HCT116 (cell line): ENCODE results near the gene HLA-E. TPM values are rescaled to one million over a fixed set of nuclear protein-coding genes. Genes with fewer than 3 reads are reported as not detected.

Experiments
- ATAC-seq: fragments of 200-7000 bp; cut with Tn5 transposase; 2 replicates; pipeline ENCODE4 v1.9.1; 2020; ENCODE audit warnings: mild to moderate bottlenecking, moderate library complexity
- BruUV-seq: library from RNA; stranded (reverse); fragments of 400-500 nt; replicated peaks from 2 replicates; lab custom pipeline; 2021; lab: Mats Ljungman, UMichigan
- CTCF ChIA-PET: fragments of 300-600 bp; sonication (Branson Sonifier 250); formaldehyde crosslinking; loops from one replicate; lab custom pipeline; 2021; ENCODE audit warnings: antibody characterized with exemption; lab: Charles Lee
- POLR2A ChIA-PET: fragments of 300-600, 350-600 bp; sonication (Branson Sonifier 250); formaldehyde crosslinking; loops from one replicate; lab custom pipeline; 2021; ENCODE audit warnings: antibody characterized with exemption; lab: Charles Lee
- RAD21 ChIA-PET, 2 experiments: fragments of 300-600 bp; sonication (Branson Sonifier 250); formaldehyde crosslinking; loops; one replicate each; lab custom pipeline; 2023; ENCODE audit warnings: low total read pairs in 2 of 2; ENCODE audit not compliant: uncharacterized antibody in 2 of 2, unreplicated experiment in 2 of 2, low non-redundant PET in 1 of 2; lab: Charles Lee
- DNase-seq: peaks from one replicate; pipeline ENCODE4 v3.0.0-alpha.2; 2010; ENCODE audit warnings: low read depth, low spot score
- H2AFZ ChIP-seq: fragments of 200-600 bp; shearing (Covaris generic), sonication (generic); 2 replicates; pipeline ENCODE4 v1.6.1; 2017; ENCODE audit warnings: low read depth, mixed run types, mixed read lengths, antibody characterized with exemption, low read length; ENCODE audit not compliant: poor library complexity, severe bottlenecking
- H3K27ac ChIP-seq: 2 replicates; pipeline ENCODE4 v1.5.1; 2012; ENCODE audit warnings: low read depth, low read length
- H3K27me3 ChIP-seq: fragments of 200-600 bp; sonication (generic); 2 replicates; pipeline ENCODE4 v1.6.1; 2016; ENCODE audit warnings: mixed run types, low read length, mixed read lengths; ENCODE audit not compliant: insufficient read depth
- H3K36me3 ChIP-seq, 2 experiments: fragments of 200-500 bp in 1 of 2; fragments of 200-600 bp in 1 of 2; sonication (Bioruptor generic) in 1 of 2; sonication (generic) in 1 of 2; 2 replicates each; pipeline versions ENCODE4 v1.5.1 to v1.6.1; 2014 to 2016; ENCODE audit warnings: low read length in 2 of 2, inconsistent platforms in 1 of 2, mixed read lengths in 1 of 2, mixed run types in 1 of 2; ENCODE audit not compliant: insufficient read depth in 2 of 2, control insufficient read depth in 1 of 2
- H3K4me1 ChIP-seq, 2 experiments: fragments of 200-600 bp in 1 of 2; sonication (generic) in 1 of 2; 2 replicates each; pipeline versions ENCODE4 v1.5.1 to v1.6.1; 2012 to 2017; ENCODE audit warnings: low read length in 2 of 2, inconsistent platforms in 1 of 2, mild to moderate bottlenecking in 1 of 2, mixed read lengths in 1 of 2, mixed run types in 1 of 2, moderate library complexity in 1 of 2; ENCODE audit not compliant: insufficient read depth in 2 of 2, control insufficient read depth in 1 of 2
- H3K4me2 ChIP-seq: fragments of 200-600 bp; sonication (generic); 2 replicates; pipeline ENCODE4 v1.6.1; 2017; ENCODE audit warnings: mixed run types, low read length, mixed read lengths
- H3K4me3 ChIP-seq, 2 experiments: fragments of 200-600 bp in 1 of 2; sonication (generic) in 1 of 2; replicated peaks in 1 of 2; 2 replicates each; pipeline ENCODE4 v1.5.1; 2011 to 2016; ENCODE audit warnings: low read length in 2 of 2, control low read depth in 1 of 2, low read depth in 1 of 2, mild to moderate bottlenecking in 1 of 2, mixed read lengths in 1 of 2, mixed run types in 1 of 2
- H3K79me2 ChIP-seq: fragments of 200-600 bp; sonication (generic); 2 replicates; pipeline ENCODE4 v1.6.1; 2017; ENCODE audit warnings: mild to moderate bottlenecking, mixed run types, low read length, moderate library complexity, mixed read lengths; ENCODE audit not compliant: insufficient read depth
- H3K9ac ChIP-seq: fragments of 200-600 bp; sonication (generic); 2 replicates; pipeline ENCODE4 v1.6.1; 2016; ENCODE audit warnings: low read length, mixed read lengths
- H3K9me2 ChIP-seq: fragments of 200-600 bp; sonication (generic), shearing (Covaris generic); 2 replicates; pipeline ENCODE4 v1.6.1; 2017; ENCODE audit warnings: mixed run types, mild to moderate bottlenecking, moderate library complexity; ENCODE audit not compliant: insufficient read depth
- H3K9me3 ChIP-seq, 2 experiments: fragments of 200-500 bp in 1 of 2; fragments of 200-600 bp in 1 of 2; sonication (Bioruptor generic) in 1 of 2; sonication (generic) in 1 of 2; 2 replicates each; pipeline ENCODE4 v1.6.1; 2014 to 2017; ENCODE audit warnings: low read length in 2 of 2, mixed read lengths in 2 of 2, inconsistent platforms in 1 of 2, low read depth in 1 of 2, mild to moderate bottlenecking in 1 of 2, mixed run types in 1 of 2, moderate library complexity in 1 of 2; ENCODE audit not compliant: control insufficient read depth in 1 of 2, insufficient read depth in 1 of 2
- H4K20me1 ChIP-seq: fragments of 200-600 bp; sonication (generic), shearing (Covaris generic); 2 replicates; pipeline ENCODE4 v1.6.1; 2017; ENCODE audit warnings: mixed run types, mild to moderate bottlenecking, moderate library complexity; ENCODE audit not compliant: insufficient read depth
- CBX3 ChIP-seq: IDR thresholded peaks from 2 replicates; pipeline ENCODE4 v1.6.1; 2012; ENCODE audit warnings: low read depth
- CEBPB ChIP-seq: IDR thresholded peaks from 2 replicates; pipeline ENCODE4 v1.6.1; 2012; ENCODE audit warnings: low read depth
- CTCF ChIP-seq, 3 experiments: fragments of 200-600 bp in 1 of 3; sonication (generic) in 1 of 3; IDR thresholded peaks in 2 of 3; conservative IDR thresholded peaks in 1 of 3; 2 replicates each; pipeline ENCODE4 v1.5.1; 2012 to 2017; ENCODE audit warnings: low read depth in 2 of 3, low read length in 2 of 3, antibody characterized with exemption in 1 of 3, borderline replicate concordance in 1 of 3, control low read depth in 1 of 3, mild to moderate bottlenecking in 1 of 3, mixed read lengths in 1 of 3, mixed run types in 1 of 3, moderate library complexity in 1 of 3; ENCODE audit not compliant: insufficient read depth in 1 of 3
- EGR1 ChIP-seq: IDR thresholded peaks from 2 replicates; pipeline ENCODE4 v1.6.1; 2012; ENCODE audit warnings: low read depth
- ELF1 ChIP-seq: IDR thresholded peaks from 2 replicates; pipeline ENCODE4 v1.6.1; 2012; ENCODE audit warnings: low read depth, borderline replicate concordance
- JUND ChIP-seq: IDR thresholded peaks from 2 replicates; pipeline ENCODE4 v1.6.1; 2012
- POLR2A ChIP-seq: IDR thresholded peaks from 2 replicates; pipeline ENCODE4 v1.7.0; 2011; ENCODE audit warnings: borderline replicate concordance; ENCODE audit not compliant: insufficient read depth, insufficient read length; ENCODE audit errors: extremely low read depth
- POLR2AphosphoS5 ChIP-seq: IDR thresholded peaks from 2 replicates; pipeline ENCODE4 v1.6.1; 2011; ENCODE audit warnings: mild to moderate bottlenecking, low read depth, low read length, moderate library complexity
- RAD21 ChIP-seq: IDR thresholded peaks from 2 replicates; pipeline ENCODE4 v1.6.1; 2012; ENCODE audit warnings: low read depth, mild to moderate bottlenecking
- REST ChIP-seq: IDR thresholded peaks from 2 replicates; pipeline ENCODE4 v1.6.1; 2012; ENCODE audit warnings: low read depth
- SIN3A ChIP-seq: IDR thresholded peaks from 2 replicates; pipeline ENCODE4 v1.6.1; 2012; ENCODE audit warnings: low read depth
- SRF ChIP-seq: IDR thresholded peaks from 2 replicates; pipeline ENCODE4 v1.6.1; 2012; ENCODE audit warnings: low read depth
- YY1 ChIP-seq: IDR thresholded peaks from 2 replicates; pipeline ENCODE4 v1.6.1; 2011; ENCODE audit warnings: low read length, low read depth, moderate library complexity, mild to moderate bottlenecking; ENCODE audit not compliant: insufficient replicate concordance; ENCODE audit errors: extremely low read depth
- ZFX ChIP-seq: fragments of 450-650 bp; IDR thresholded peaks from 2 replicates; pipeline ENCODE4 v1.6.1; 2017
- ZNF274 ChIP-seq: fragments of 200-500 bp; sonication (Bioruptor generic); IDR thresholded peaks from 2 replicates; pipeline ENCODE4 v1.6.1; 2014; ENCODE audit warnings: mild to moderate bottlenecking, low read depth, low read length, inconsistent platforms
- intact Hi-C: fragments of 100-400 bp; cut with micrococcal nuclease; formaldehyde crosslinking; loops from 2 replicates; pipeline ENCODE4 v1.10.0; 2022
- total RNA-seq: library from RNA; stranded (reverse); gene quantifications from one replicate; pipeline ENCODE4 v1.2.1, GENCODE V29; 2021; ENCODE audit not compliant: unreplicated experiment
- TF ChIP-seq, protein P1 (sequence below): IDR thresholded peaks from 2 replicates; pipeline ENCODE4 v1.6.1; 2012
- TF ChIP-seq, protein P2 (sequence below): IDR thresholded peaks from 2 replicates; pipeline ENCODE4 v1.6.1; 2011; ENCODE audit warnings: mild to moderate bottlenecking, low read length, moderate library complexity; ENCODE audit not compliant: insufficient replicate concordance; ENCODE audit errors: extremely low read depth

HLA-E gene
- total RNA-seq, 1 experiment from 2014 or later, result 108 TPM

- RAD21 ChIA-PET, result no interaction called here
- no TSS peak for BruUV-seq
- Histone ChIP-seq H3K4me2 (no peak overlapping the region), H3K4me1 (peaks cover 11 to 16% of the 10 kb centered on the region in 2 experiments; a peak in 3 of 4 replicates), H3K27me3 (no peaks in the 10 kb centered on the region), H4K20me1 (no peaks in the 10 kb centered on the region), H3K9ac (no peak overlapping the region), H3K9me2 (no peaks in the 10 kb centered on the region), H3K36me3 (no peaks in the 10 kb centered on the region), H3K9me3 (no peaks in the 10 kb centered on the region), H3K79me2 (no peaks in the 10 kb centered on the region), H2AFZ (no peak overlapping the region), H3K27ac (no peak overlapping the region), H3K4me3 (no peak overlapping the region)
- CTCF ChIA-PET, result no interaction called here
- intact Hi-C loops, result no loop called here
- DNase-seq (no peak), ATAC-seq (no peak)
- POLR2A ChIA-PET, result no interaction called here
- TF ChIP-seq, protein P1, sequence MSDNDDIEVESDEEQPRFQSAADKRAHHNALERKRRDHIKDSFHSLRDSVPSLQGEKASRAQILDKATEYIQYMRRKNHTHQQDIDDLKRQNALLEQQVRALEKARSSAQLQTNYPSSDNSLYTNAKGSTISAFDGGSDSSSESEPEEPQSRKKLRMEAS, result no peak
- no peak for TF ChIP-seq CTCF (IDR thresholded peaks at IDR 0.05 in 2 of 3, conservative IDR thresholded peaks at IDR 0.05 in 1 of 3; ENCODE audit: borderline replicate concordance in 1 of 3, insufficient read depth in 1 of 3, low read depth in 2 of 3, low read length in 2 of 3)
- TF ChIP-seq, protein P2, sequence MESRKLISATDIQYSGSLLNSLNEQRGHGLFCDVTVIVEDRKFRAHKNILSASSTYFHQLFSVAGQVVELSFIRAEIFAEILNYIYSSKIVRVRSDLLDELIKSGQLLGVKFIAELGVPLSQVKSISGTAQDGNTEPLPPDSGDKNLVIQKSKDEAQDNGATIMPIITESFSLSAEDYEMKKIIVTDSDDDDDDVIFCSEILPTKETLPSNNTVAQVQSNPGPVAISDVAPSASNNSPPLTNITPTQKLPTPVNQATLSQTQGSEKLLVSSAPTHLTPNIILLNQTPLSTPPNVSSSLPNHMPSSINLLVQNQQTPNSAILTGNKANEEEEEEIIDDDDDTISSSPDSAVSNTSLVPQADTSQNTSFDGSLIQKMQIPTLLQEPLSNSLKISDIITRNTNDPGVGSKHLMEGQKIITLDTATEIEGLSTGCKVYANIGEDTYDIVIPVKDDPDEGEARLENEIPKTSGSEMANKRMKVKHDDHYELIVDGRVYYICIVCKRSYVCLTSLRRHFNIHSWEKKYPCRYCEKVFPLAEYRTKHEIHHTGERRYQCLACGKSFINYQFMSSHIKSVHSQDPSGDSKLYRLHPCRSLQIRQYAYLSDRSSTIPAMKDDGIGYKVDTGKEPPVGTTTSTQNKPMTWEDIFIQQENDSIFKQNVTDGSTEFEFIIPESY, result no peak
- TF ChIP-seq ELF1, result no peak
- no peak for TF ChIP-seq ZFX
- TF ChIP-seq CBX3, result no peak
- TF ChIP-seq ZNF274, result no peak
- TF ChIP-seq JUND, result no peak
- TF ChIP-seq SIN3A, result no peak
- TF ChIP-seq EGR1, result no peak
- no peak for TF ChIP-seq YY1
- TF ChIP-seq POLR2AphosphoS5, result no peak
- no peak for TF ChIP-seq SRF
- no peak for TF ChIP-seq CEBPB
- TF ChIP-seq POLR2A, result no peak
- TF ChIP-seq RAD21, result no peak
- TF ChIP-seq REST, result no peak
Observed at GRCh38 chr6:30513451-30513850, 24.1 kb downstream of the HLA-E start.
